Activated CD8-positive, alpha-beta T cell treated with anti-CD3 and anti-CD28 coated beads, Interleukin-2, amount 10 ng/mL, durations not matched to agents 7 days and 5 days (primary cell): Measurements from ENCODE around the gene KAT8. TPM values are rescaled to one million over a fixed set of nuclear protein-coding genes. Genes with fewer than 3 reads are reported as not detected.
"Not testable (repeated sequence)": the region's sequence is repeated elsewhere in the genome, so short reads cannot be mapped to it uniquely, and the experiment has no call there.

Source experiments
- ATAC-seq: fragments of 150-1000 bp; cut with Tn5 transposase; one replicate; pipeline ENCODE4 v1.10.0; 2021; ENCODE audit warnings: moderate library complexity
- CTCF ChIA-PET: fragments of 350-600 bp; sonication (Branson Sonifier 250); formaldehyde crosslinking; loops from one replicate; lab custom pipeline; 2021; ENCODE audit warnings: antibody characterized with exemption; lab: Charles Lee
- POLR2A ChIA-PET: fragments of 350-600 bp; sonication (Branson Sonifier 250); formaldehyde crosslinking; loops from one replicate; lab custom pipeline; 2021; ENCODE audit warnings: antibody characterized with exemption; lab: Charles Lee
- DNase-seq: peaks from one replicate; pipeline ENCODE4 v3.0.0-alpha.2; 2020
- H3K27ac Mint-ChIP-seq: one replicate; pipeline ENCODE4 v1.8.0; 2021; ENCODE audit warnings: mild to moderate bottlenecking, mixed read lengths
- H3K27me3 Mint-ChIP-seq: one replicate; pipeline ENCODE4 v1.8.0; 2021; ENCODE audit warnings: low read depth, mixed read lengths
- H3K36me3 Mint-ChIP-seq: one replicate; pipeline ENCODE4 v1.8.0; 2021; ENCODE audit warnings: low read depth, mixed read lengths
- H3K4me1 Mint-ChIP-seq: one replicate; pipeline ENCODE4 v1.8.0; 2021; ENCODE audit warnings: low read depth, mixed read lengths
- H3K4me3 Mint-ChIP-seq: one replicate; pipeline ENCODE4 v1.8.0; 2021; ENCODE audit warnings: mild to moderate bottlenecking, mixed read lengths
- H3K9me3 Mint-ChIP-seq: one replicate; pipeline ENCODE4 v1.8.0; 2022; ENCODE audit warnings: mixed read lengths; ENCODE audit not compliant: insufficient read depth
- total RNA-seq, 2 experiments: library from RNA; stranded (reverse); gene quantifications; one replicate each; pipeline ENCODE4 v1.2.3, GENCODE V29; 2021

KAT8 gene
- total RNA-seq, 2 experiments from 2014 or later = 58.6 to 63.8 TPM

DNA sequence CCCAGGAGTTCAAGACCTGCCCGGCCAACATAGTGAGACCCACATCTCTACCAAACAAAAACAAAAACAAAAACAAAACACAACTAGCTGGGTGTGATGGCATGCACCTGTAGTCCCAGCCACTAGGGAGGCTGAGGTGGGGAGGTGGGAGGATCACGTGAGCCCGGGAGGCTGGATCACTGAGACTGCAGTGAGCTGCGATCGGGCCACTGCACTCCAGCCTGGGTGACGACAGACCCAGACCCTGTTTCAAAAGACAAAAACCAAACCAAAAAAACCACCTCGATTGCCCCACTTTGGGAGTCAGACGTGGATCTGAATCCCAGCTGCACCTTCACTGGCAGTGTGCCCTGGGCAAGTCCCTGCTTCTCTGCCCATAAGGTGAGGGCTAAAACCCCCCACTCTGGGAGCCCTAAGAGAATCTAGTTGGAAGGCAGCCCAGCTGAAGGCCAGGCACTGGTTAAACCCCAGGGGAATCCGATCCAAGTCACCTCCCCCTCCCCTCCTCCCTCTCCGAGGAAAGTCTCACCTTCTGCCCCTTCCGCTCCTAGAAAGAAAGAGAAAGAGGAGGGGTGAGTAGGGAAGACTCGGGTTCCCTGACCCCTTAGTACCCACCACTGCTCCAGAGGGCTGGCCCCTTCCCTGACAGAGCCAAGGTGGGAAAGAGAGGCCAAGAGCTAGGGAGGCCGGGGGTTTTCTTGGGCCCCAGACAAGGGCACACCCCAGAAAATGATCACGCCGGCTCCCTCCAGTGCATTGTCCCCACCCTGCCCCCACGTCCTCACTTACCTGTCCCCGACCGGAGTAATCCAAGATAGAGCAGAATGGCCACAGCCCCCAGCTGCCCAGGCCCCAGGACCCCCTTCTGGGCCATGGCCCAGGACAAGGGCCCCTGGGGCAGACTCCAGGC, 17.4 kb downstream of the KAT8 start:
- Mint-ChIP-seq H3K27me3 (no peaks in the 10 kb centered on the region), H3K4me1 (no peaks in the 10 kb centered on the region), H3K9me3 (no peaks in the 10 kb centered on the region), H3K36me3 (peaks cover 7% of the 10 kb centered on the region), H3K4me3 (no peak overlapping the region), H3K27ac (no peak overlapping the region)
- ATAC-seq (no peak), DNase-seq (no peak)
- ChIA-PET POLR2A (interaction anchor here (1.6 kb wide), 1 partner anchor 17 kb away, joined by 4 read pairs; the partner anchor contains the start of gene KAT8), CTCF (no interaction called here)

DNA sequence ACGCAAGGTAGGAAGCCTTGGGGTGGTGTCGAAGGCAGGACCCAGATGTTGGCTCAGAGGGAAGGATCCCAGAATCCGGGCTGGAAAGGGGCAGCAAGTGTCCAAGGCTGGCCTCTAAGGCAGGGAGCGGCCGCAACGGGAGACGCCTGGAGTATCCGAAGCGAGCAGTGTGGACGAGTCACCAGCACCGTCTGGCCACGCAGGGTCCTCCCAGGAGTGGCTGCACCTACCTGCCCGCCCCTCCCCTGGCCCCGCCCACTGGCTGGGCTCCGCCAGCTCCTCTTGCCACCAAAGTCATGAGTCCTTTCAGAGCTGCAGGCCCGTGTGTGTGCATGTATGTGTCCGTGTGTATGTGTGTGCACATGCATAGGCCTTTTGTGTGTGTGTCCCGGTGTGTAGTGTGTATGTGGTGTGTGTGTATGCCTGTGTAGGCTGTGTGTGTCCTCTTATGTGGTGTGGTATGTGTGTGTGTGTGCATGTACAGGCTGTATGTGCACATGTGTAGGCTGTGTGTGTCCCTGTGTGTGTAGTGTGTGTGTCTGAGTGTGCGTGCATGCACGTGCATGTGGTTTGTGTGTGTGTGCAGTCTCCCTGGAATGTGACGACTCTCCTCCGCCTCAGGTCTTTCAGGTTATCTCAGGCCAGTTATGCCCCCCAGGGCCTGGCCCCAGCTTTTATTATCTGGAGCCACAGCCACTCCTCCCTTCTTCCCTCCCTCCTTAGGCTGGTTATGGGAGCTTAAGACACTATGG, 18.2 kb downstream of the KAT8 start, which contains the start of gene PRSS8:
Gene PRSS8, minus strand, starts transcription at position 193 of the 752 bp plus-strand sequence. CDS start 229 bp downstream, outside the sequence.
- Mint-ChIP-seq H3K27me3 (no peaks in the 10 kb centered on the region), H3K36me3 (peaks cover 4% of the 10 kb centered on the region), H3K4me3 (no peak within 1 kb of the TSS), H3K27ac (no peak within 1 kb of the TSS), H3K9me3 (no peaks in the 10 kb centered on the region), H3K4me1 (no peaks in the 10 kb centered on the region)
- ChIA-PET CTCF (interaction anchor here (0.6 kb wide), 1 partner anchor 16 kb away, joined by 3 read pairs; no protein-coding TSS in a partner anchor), POLR2A (interaction anchor here (1.6 kb wide), 1 partner anchor 18 kb away, joined by 4 read pairs; the partner anchor contains the start of gene KAT8)
- DNase-seq (no peak), ATAC-seq (no peak)

GRCh38 chr16:31136287-31136662, 18.8 kb downstream of the KAT8 start:
- ATAC-seq (no peak), DNase-seq (no peak)
- no peaks in the 10 kb centered on the region for H3K9me3 Mint-ChIP-seq
- H3K36me3 Mint-ChIP-seq = peaks cover under 1% of the 10 kb centered on the region
- ChIA-PET CTCF (interaction anchor here (0.6 kb wide), 1 partner anchor 15 kb away, joined by 3 read pairs; no protein-coding TSS in a partner anchor), POLR2A (no interaction called here)
- no peak overlapping the region for H3K4me3 Mint-ChIP-seq
- no peak overlapping the region for H3K27ac Mint-ChIP-seq
- peaks cover under 1% of the 10 kb centered on the region for H3K4me1 Mint-ChIP-seq
- H3K27me3 Mint-ChIP-seq = no peaks in the 10 kb centered on the region

DNA sequence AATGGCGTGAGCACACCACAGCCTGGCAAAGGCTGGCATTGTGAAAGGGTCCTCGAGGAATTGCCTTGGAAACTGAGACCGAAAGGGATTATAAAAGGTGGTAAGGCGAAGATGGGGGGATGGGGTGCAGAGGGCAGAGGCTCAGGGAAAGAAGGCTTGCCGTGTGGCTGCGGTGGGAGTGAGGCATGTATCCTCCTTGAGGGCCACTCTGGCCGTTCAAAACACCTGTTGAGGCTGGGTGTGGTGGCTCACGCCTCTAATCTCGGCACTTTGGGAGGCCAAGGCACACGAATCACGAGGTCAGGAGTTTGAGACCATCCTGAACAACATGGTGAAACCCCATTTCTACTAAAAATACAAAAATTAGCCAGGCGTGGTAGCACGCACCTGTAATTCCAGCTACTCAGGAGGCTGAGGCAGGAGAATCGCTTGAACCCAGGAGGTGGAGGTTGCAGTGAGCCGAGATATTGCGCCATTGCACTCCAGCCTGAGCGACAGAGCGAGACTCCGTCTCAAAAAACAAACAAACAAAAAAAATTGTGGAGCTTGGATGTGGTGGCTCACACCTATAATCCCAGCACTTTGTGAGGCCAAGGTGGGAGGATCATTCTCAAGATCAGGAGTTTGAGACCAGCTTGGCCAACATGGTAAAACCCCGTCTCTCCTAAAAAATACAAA, 19.5 kb downstream of the KAT8 start:
- POLR2A ChIA-PET, H3K4me3 Mint-ChIP-seq, H3K36me3 Mint-ChIP-seq, CTCF ChIA-PET, ATAC-seq, H3K27me3 Mint-ChIP-seq, H3K27ac Mint-ChIP-seq, H3K4me1 Mint-ChIP-seq, DNase-seq, H3K9me3 Mint-ChIP-seq: not testable (repeated sequence)

DNA sequence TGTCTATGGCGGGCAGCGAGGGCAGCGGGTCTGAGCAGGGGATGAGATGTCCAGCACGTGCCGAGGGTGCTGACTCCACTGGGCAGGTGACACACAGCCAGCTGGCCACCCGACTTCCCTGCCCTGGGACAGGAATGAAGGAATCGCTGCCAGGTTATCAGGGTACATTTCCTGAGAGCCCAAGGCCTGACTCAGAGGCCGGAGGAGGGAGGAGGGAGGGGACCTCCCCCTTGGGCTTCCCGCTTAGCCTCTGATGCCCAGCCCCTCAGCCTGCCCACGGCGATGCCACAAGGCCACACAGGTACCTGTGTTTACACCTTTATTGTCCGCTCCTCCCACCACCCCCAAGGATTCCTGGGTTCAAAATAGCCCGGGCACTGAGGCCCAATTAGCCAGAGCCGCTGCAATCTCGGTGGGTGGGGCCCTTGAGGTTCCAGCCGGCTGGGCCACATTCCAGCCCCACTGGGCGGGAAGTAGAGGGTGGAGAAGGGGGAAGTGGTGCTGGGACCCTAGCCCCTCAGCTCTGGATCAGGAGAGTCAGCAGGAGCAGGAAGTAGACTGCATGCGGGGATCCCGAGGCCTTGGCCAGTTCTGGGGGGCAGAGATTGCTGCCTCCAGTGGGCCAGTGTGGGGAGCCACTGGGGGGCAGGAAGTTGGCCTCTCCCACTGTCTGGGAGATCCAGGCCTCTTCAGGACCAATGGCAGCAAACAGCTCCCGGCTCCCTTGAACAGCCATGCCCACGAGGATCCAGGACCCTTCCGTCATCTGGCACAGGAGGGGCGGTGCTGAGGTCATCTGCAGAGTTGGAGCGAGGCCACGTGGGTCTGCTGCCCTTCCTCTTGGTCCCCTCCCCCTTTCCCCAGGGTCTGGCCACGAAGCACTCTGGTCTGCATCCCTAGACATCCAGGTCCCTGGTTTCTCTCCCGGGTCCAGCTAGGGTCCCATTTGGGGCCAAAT, 21.4 kb downstream of the KAT8 start:
- ChIA-PET CTCF (no interaction called here), POLR2A (interaction anchor here (0.7 kb wide), 1 partner anchor 45 kb away, joined by 4 read pairs; no protein-coding TSS in a partner anchor)
- Mint-ChIP-seq H3K27ac (no peak overlapping the region), H3K4me1 (peaks cover 15% of the 10 kb centered on the region), H3K27me3 (peaks cover 2% of the 10 kb centered on the region), H3K4me3 (no peak overlapping the region), H3K9me3 (no peaks in the 10 kb centered on the region), H3K36me3 (no peaks in the 10 kb centered on the region)
- ATAC-seq (no peak), DNase-seq (no peak)

DNA sequence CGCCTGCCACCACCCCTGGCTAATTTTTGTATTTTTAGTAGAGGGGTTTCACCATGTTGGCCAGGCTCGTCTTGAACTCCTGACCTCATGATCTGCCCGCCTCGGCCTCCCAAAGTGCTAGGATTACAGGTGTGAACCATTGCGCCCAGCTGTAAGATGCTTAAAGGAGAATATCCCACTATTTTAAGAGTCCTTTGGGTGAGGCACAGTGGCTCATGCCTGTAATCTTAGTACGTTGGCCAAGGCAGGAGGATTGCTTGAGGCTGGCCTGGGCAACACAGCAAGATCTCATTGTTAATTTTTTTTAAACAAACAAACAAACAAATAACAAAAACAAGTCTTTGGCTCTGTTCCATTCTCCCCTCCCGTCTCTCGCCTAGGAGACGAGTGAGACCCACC, 23.6 kb downstream of the KAT8 start:
- H3K27ac Mint-ChIP-seq, H3K27me3 Mint-ChIP-seq, H3K4me3 Mint-ChIP-seq, H3K36me3 Mint-ChIP-seq, DNase-seq, H3K9me3 Mint-ChIP-seq, ATAC-seq: not testable (repeated sequence)
- H3K4me1 Mint-ChIP-seq = peaks cover 17% of the 10 kb centered on the region
- ChIA-PET POLR2A (interaction anchor here (0.6 to 1.9 kb wide), 3 partner anchors 39 to 43 kb away, joined by 3 to 5 read pairs (median 3); partner anchors contain the start of gene FUS), CTCF (interaction anchor here (0.6 to 3.7 kb wide), 4 partner anchors 21 to 320 kb away, joined by 4 to 53 read pairs (median 11); partner anchors contain the start of gene KAT8)

- peak overlapping the region; percentile 74 for H3K4me3 Mint-ChIP-seq
- H3K36me3 Mint-ChIP-seq = no peaks in the 10 kb centered on the region
- ATAC-seq (no peak), DNase-seq (no peak)
- H3K27ac Mint-ChIP-seq = peak overlapping the region; percentile 85
- ChIA-PET POLR2A (interaction anchor here (0.6 to 6.9 kb wide), 17 partner anchors 10 to 188 kb away, joined by 3 to 46 read pairs (median 5); partner anchors contain the start of genes FUS, SETD1A, VKORC1 and ZNF646), CTCF (interaction anchor here (0.6 to 6.0 kb wide), 49 partner anchors 9 to 327 kb away, joined by 3 to 71 read pairs (median 4); partner anchors contain the start of genes ARMC5, BCKDK, FUS and HSD3B7)
- H3K27me3 Mint-ChIP-seq = peaks cover 6% of the 10 kb centered on the region
- peaks cover 17% of the 10 kb centered on the region for H3K4me1 Mint-ChIP-seq
- no peaks in the 10 kb centered on the region for H3K9me3 Mint-ChIP-seq
Measured at GRCh38 chr16:31141489-31142108, 24.1 kb downstream of the KAT8 start.

DNA sequence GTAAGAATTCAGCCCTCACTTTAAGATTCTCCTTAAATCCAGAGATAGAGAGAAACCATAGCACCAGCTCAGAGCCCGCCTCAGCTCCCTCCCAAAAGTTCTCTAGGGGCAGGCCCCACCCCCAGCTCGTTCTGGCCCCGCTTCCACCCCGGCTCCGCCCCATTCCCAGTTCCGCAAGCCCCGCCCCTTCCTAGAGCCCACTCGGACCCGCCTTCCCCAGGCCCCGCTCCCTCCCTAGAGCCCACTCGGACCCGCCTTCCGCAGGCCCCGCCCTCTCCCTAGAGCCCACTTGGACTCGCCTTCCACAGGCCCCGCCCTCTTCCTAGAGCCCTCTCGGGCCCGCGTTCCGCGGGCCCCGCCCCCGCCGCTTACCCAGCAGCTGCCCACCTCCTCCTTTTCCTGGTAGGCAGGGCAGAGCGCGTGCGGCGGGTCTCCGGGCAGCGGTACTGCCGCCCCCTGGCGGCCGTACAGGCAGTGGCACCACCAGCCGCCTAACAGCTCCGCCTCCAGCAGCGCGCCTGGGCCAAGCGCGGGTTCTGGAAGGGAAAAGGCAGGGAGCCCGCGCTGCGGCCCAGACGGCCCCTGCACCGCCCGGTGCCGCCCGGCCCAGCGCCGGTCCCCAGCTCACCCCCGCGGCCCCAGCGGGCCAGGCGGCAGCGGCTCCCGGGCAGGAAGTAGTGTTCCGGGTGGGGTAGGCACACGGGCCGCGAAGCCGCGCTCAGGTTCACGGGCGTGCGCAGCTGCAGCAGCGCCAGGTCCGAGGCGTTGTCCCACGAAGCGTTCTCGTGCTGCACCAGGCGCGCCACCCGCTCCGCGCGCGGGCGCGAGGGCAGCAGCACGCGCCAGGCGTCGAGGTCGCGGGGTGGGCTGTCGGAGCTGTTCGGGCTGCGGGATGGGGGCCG, 24.9 kb downstream of the KAT8 start:
- CTCF ChIA-PET = interaction anchor here (0.6 to 6.0 kb wide), 51 partner anchors 9 to 328 kb away, joined by 3 to 71 read pairs (median 4); partner anchors contain the start of genes ARMC5, BCKDK, FUS and HSD3B7
- peak; percentile 99 for DNase-seq

More for the DNA sequence above, 24.9 kb downstream of the KAT8 start:
- POLR2A ChIA-PET = interaction anchor here (0.6 to 6.9 kb wide), 19 partner anchors 9 to 189 kb away, joined by 3 to 46 read pairs (median 5); partner anchors contain the start of genes FUS, KAT8, SETD1A and VKORC1
- H3K4me3 Mint-ChIP-seq = peak overlapping the region; percentile 74
- peak overlapping the region; percentile 85 for H3K27ac Mint-ChIP-seq
- H3K4me1 Mint-ChIP-seq = peaks cover 17% of the 10 kb centered on the region
- no peaks in the 10 kb centered on the region for H3K9me3 Mint-ChIP-seq
- peaks cover 6% of the 10 kb centered on the region for H3K27me3 Mint-ChIP-seq
- peak; percentile 94 for ATAC-seq
- H3K36me3 Mint-ChIP-seq = no peaks in the 10 kb centered on the region
